Ureter (tissue), 1 donor: Measurements from ENCODE around the gene NUDCD3. TPM values are rescaled to one million over a fixed set of nuclear protein-coding genes. Genes with fewer than 3 reads are reported as not detected.

ENCODE experiments used
- DNase-seq: peaks from one replicate; pipeline ENCODE4 v3.0.0-alpha.2; 2020; ENCODE audit warnings: low spot score
- total RNA-seq: library from RNA; stranded (reverse); gene quantifications from one replicate; pipeline ENCODE4 v1.2.4, GENCODE V29; 2023
- donor health status: DM: yes; HTN: yes; CAD: no.

NUDCD3 gene
- total RNA-seq, 1 donor from 2014 or later: 131 TPM

- DNase-seq: no peak
Observed at GRCh38 chr7:44400033-44400511, 90.4 kb downstream of the NUDCD3 start.

DNA sequence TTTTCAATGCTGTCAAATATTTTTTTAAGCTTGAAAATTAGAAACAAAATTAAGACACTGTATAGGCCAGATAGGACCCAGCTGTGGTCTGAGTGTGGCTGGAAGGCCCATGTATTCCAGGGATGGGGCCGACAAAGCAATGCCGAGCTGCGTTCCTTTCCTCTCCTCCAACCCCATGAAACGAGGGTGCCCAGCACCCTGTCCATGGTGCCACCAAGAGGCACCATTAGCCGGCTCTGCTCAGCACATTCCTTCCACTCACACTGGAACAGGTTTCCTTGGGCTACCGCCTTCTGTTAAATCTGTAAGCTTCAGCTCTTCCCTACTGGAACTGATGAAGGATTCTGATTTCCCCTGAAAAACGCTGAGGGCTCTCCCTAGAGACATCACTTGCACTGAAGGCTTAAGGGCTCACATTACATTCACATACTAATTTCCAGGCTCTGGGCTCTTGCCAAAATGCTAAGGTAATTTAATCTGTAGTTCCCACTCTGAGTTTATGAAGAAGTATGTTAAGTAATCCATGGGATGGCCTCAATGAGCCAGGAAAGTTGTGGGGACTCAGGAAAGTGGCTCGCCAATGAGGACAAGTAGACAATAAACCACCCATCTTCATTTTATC, 91.4 kb downstream of the NUDCD3 start:
- no peak for DNase-seq

GRCh38 chr7:44398511-44398911, 91.9 kb downstream of the NUDCD3 start:
- no peak for DNase-seq

DNA sequence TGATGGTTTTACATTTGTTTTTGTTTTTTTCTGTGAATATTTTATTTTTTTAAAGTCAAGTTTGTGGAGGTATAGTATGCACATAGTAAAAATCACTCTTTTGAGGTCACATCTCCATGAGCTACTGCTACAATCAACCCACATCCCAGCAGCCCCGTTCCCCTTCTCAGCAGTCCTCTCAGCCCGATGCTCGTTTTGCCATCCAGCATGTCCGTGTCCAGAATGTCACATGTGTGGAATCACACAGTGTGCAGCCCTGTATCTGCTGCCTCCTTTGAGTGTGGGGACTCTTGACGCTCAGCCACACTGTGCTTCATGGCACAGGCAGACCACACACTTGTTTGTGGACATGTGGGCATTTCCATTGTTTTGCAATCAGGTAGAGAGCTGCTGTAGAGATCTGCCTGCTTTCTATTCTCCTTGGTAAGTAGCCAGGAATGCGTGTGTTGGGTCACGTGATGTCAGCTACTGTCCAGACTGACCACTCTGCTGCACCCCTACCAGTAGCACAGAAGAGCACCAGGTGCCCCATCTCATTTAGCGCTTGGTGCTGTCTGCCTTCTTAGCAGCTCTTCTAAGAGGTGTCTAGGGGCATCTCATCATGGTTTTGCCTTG, 93.4 kb downstream of the NUDCD3 start:
- DNase-seq: no peak

- DNase-seq: no peak
Observed at GRCh38 chr7:44396496-44396895, 94.0 kb downstream of the NUDCD3 start.

DNA sequence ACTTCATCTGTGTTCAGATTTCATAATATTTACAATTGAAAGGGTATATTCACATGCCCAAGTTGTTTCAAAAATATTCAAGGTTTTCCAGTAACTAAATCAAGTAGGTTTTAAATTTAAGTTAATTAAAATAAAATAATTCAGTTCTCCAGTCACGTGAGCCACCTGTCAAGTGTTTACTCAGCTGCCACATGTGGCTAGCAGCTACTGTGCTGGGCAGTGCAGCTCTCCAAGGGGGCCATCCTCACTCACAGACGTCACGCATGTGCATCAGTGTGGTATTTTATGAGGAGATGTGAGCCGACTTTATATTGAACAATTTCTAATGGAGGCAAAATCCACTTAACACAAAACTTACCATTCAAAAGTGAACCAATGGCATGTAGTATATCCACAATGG, 95.4 kb downstream of the NUDCD3 start:
- DNase-seq: no peak

GRCh38 chr7:44394636-44395035, 95.8 kb downstream of the NUDCD3 start:
- DNase-seq: no peak

DNA sequence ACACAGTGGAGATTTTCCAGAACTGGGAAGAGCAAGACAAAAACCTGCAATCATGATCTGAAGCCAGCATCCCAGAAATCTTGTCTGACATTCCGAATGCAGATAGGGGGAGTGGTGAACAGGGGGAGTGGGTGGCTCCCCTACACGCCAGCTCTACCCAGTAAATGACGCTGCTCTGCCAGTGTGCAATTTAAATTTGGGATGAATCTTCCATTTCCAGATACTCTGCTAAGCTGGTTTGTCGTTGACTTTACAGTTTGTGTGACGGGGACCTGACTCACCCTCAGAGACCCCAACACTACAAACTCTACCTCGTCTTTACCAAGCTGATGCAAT, 96.4 kb downstream of the NUDCD3 start:
- DNase-seq: no peak

DNA sequence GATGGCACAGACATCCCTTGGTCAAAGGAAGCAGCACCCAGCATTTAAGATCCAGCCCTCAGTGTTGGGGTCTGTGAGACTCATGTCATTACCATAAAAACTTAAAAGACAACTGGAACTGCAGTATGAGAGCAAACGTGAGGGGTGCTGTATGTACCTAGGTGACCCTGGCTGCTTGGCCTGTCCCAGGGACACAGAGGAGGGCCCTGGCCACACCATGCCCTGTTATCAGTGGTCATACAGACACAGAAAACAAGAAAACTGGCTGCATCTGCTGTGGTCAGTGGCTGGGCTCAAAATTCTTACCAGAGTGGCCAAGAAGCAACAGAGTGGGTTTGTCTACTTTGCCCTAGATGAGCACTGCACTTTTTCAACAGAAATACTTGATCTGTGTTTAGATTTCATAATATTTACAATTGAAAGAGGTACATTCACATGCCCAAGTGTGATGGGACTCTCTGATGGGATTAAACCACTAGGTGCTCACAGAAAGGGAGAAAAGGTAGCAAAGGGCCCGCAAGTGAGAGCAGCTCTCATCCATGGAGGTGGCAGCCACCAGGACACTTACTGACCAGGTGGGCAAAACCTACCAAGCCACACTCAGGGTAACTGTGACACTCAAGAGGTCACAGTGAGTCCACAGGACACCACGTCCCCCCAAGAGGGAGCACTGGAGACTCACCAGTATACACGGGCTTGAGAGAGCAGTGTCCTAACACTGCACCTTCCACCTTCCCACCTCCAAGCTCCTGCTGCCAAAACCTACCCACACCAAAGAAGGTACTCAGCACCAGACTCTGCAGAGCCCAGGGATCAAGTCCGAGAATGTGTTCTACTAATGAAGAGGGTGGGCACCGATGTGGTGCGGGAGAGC, 97.0 kb downstream of the NUDCD3 start:
- DNase-seq: no peak

- no peak for DNase-seq
Observed at GRCh38 chr7:44392618-44393010, 97.8 kb downstream of the NUDCD3 start.

GRCh38 chr7:44391746-44392617, 98.5 kb downstream of the NUDCD3 start:
- DNase-seq: no peak

- no peak for DNase-seq
Observed at GRCh38 chr7:44391171-44391570, 99.3 kb downstream of the NUDCD3 start.

- DNase-seq: no peak
Observed at GRCh38 chr7:44390701-44391100, 99.8 kb downstream of the NUDCD3 start.

GRCh38 chr7:44388089-44388970, 102.1 kb downstream of the NUDCD3 start:
- DNase-seq: no peak

GRCh38 chr7:44387389-44387788, 103.1 kb downstream of the NUDCD3 start:
- DNase-seq: no peak

DNA sequence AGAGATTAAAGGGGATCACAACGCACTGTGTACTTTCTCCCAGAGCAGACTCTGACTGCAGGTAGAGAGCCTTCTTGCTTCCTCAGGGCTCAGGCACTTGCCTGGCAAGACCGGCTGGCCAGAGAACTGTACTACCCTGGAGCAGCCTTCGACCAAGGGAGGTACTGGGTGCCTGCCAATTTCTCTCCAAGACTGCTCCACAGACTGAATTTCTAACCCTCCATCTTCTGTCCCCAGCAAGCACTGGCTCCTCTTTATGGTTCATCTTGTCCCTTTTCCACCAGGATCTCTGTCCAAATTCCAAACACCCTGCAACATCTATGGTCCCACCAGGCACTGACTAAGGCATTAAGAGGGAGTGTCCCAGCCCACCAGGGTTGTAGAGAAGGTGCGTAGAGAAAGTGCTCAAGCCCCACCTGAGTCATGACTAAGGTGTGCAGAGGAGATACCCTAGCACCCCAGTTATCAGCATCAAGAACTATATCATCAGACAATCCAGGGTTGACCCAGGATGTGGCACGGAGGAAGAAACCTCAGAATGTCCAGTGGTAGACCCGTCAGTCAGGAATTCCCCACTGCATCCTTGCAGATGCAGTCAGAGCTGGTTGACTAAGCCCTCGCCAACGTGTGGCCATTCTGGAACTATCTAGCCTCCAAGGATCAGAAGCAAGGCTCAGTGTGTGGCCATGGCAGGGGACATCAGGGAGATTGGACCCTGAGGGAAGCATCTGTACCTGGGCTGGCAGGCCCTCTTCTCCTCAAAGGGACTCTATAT, 104.1 kb downstream of the NUDCD3 start:
- no peak for DNase-seq

GRCh38 chr7:44385434-44386138, 104.9 kb downstream of the NUDCD3 start:
- no peak for DNase-seq

DNA sequence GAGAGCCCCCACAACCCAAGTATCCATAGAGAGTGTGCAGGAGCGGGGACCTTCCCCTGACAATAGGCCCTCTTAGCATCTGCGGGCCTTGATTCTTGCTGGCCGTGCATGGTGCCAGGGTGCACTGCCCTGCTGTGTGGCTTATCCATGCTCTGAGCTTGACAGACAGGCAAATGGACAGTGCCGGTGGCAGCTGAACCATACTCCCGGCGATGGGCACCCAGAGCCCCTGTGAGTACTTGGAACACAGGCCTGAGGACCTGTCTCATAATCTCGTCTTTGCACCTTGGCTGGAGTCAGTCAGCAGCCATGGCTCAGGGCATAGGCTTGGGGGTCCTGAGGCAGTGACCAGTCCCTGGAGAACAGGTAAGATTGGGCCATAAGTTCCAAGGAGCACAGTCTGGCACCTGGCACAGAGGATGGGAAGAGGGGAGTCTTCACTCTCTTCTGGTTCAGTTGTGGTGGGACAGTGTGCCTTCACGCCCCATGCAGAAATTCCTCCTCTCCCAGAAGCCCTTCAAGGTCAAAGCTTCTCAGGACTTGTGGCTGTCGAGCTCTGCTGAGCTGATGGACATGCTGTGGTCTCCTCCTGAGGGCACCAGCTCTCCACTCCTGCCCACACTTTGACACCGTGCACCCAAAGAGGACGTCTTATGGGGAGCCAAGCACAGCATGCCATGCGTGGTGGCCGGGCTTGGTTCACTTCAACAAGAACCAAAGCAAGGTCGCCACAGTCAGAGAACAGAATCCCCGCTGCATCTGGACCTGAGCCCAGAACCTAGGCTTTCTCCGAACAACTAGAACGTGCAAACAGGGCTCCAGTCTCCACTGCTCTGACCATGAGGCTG, 105.6 kb downstream of the NUDCD3 start:
- DNase-seq: no peak
